Esophagus muscularis mucosa (tissue), 4 donors: ENCODE data around the gene BMP6. TPM values are rescaled to one million over a fixed set of nuclear protein-coding genes. Genes with fewer than 3 reads are reported as not detected.
A peak's percentile ranks its signal among the peaks of the same experiment; 100 is the strongest.

ENCODE experiments used
- DNase-seq: peaks from one replicate; pipeline ENCODE4 v3.0.0-alpha.2; 2017; ENCODE audit errors: extremely low spot score
- H3K27ac ChIP-seq, 4 donors: fragments of 200-600 bp; sonication (generic); replicated peaks in 1 of 4; 1 replicate in 3 of 4; 2 replicates in 1 of 4; pipeline ENCODE4 v1.5.1; 2016 to 2019; ENCODE audit warnings: mild to moderate bottlenecking in 1 of 4
- H3K27me3 ChIP-seq, 4 donors: fragments of 200-600 bp; sonication (generic); one replicate each; pipeline versions ENCODE4 v1.5.1 to v1.6.0; 2016 to 2019
- H3K36me3 ChIP-seq, 4 donors: fragments of 200-600 bp; sonication (generic); one replicate each; pipeline ENCODE4 v1.5.1; 2016 to 2019
- H3K4me1 ChIP-seq, 4 donors: fragments of 200-600 bp; sonication (generic); one replicate each; pipeline ENCODE4 v1.5.1; 2016 to 2019
- H3K4me3 ChIP-seq, 4 donors: fragments of 200-600 bp; sonication (generic); 1 replicate in 2 of 4; 2 replicates in 2 of 4; pipeline ENCODE4 v1.5.1; 2016 to 2019; ENCODE audit warnings: mild to moderate bottlenecking in 4 of 4, moderate library complexity in 1 of 4
- H3K9me3 ChIP-seq, 4 donors: fragments of 200-600 bp; sonication (generic); 1 replicate in 3 of 4; 2 replicates in 1 of 4; pipeline ENCODE4 v1.5.1; 2016 to 2019
- CTCF ChIP-seq, 3 experiments: fragments of 200-600 bp in 2 of 3; fragments of 450-650 bp in 1 of 3; sonication (generic) in 2 of 3; IDR thresholded peaks; one replicate each; pipeline ENCODE4 v1.5.1; 2017 to 2019; ENCODE audit warnings: antibody characterized with exemption in 3 of 3, mild to moderate bottlenecking in 2 of 3, moderate library complexity in 1 of 3
- EP300 ChIP-seq: sonication (generic); formaldehyde crosslinking; IDR thresholded peaks from one replicate; pipeline ENCODE4 v1.6.1; 2017; ENCODE audit warnings: antibody characterized with exemption
- POLR2A ChIP-seq: fragments of 450-650 bp; IDR thresholded peaks from one replicate; pipeline ENCODE4 v1.6.1; 2017; ENCODE audit warnings: antibody characterized with exemption, moderate library complexity, mild to moderate bottlenecking, low read depth
- POLR2AphosphoS5 ChIP-seq, 2 donors: sonication (generic); formaldehyde crosslinking; IDR thresholded peaks; one replicate each; pipeline ENCODE4 v1.6.1; 2017; ENCODE audit warnings: antibody characterized with exemption in 2 of 2
- WGBS: methylation state at CpG from one replicate; pipeline ENCODE4 v1.1.5; 2018; 5-methylcytosine and 5-hydroxymethylcytosine counted together
- intact Hi-C: fragments of 100-400 bp; cut with DNase I; formaldehyde crosslinking; loops from one replicate; pipeline ENCODE4 v1.15.1; 2023
- total RNA-seq, 4 donors: library from RNA; depleted of rRNA; stranded (reverse); fragments of >200 nt; gene quantifications; one replicate each; pipeline versions ENCODE4 v1.1.0 to v1.2.1, GENCODE V29; 2016

Gene BMP6
- total RNA-seq, 4 donors from 2014 or later: 5.1 to 10.0 (median 6.9) TPM

GRCh38 chr6:7909323-7910276, 183.7 kb downstream of the BMP6 start:
- Histone ChIP-seq H3K27ac (peak overlapping the region; percentile 66 to 87 (median 80)), H3K4me1 (peaks cover 31 to 34% (median 33%) of the 10 kb centered on the region in 4 donors), H3K9me3 (no peaks in the 10 kb centered on the region), H3K4me3 (peak overlapping the region; percentile 77 to 97 (median 92)), H3K27me3 (no peaks in the 10 kb centered on the region), H3K36me3 (peaks cover 0 to under 1% (median under 1%) of the 10 kb centered on the region in 4 donors)
- no peak for TF ChIP-seq POLR2A
- TF ChIP-seq POLR2AphosphoS5 (IDR thresholded peaks at IDR 0.05): peak in 1 of 2 donors; percentile 9
- WGBS: 7% methylated on average over 34 of the region's 66 CpGs
- DNase-seq: no peak
- intact Hi-C loops: loop anchor here (5.0 kb wide), 3 partner anchors 83 to 153 kb away; partner anchors contain the start of gene BLOC1S5

- Histone ChIP-seq H3K36me3 (no peaks in the 10 kb centered on the region), H3K4me1 (peaks cover 26 to 33% (median 27%) of the 10 kb centered on the region in 4 donors), H3K9me3 (no peaks in the 10 kb centered on the region), H3K27ac (peak overlapping the region; percentile 66 to 87 (median 80)), H3K27me3 (no peaks in the 10 kb centered on the region), H3K4me3 (peak overlapping the region; percentile 77 to 97 (median 92))
- intact Hi-C loops: loop anchor here (5.0 kb wide), 3 partner anchors 82 to 152 kb away; partner anchors contain the start of gene BLOC1S5
- no peak for TF ChIP-seq CTCF (IDR thresholded peaks at IDR 0.05)
- TF ChIP-seq EP300: no peak
- no peak for DNase-seq
- WGBS: no CpG with 5 or more reads among the region's 57 CpGs
These were observed 184.4 kb downstream of the BMP6 start for GRCh38 chr6:7910298-7910653.

GRCh38 chr6:7910654-7911344, 184.9 kb downstream of the BMP6 start, which contains the start of gene TXNDC5:
Gene TXNDC5, minus strand, starts transcription at chr6:7910788. Its CDS starts 12 bp downstream, at chr6:7910776.
- no peak for DNase-seq
- 0% methylated on average over 5 of the region's 75 CpGs for WGBS
- TF ChIP-seq EP300 (no peak), CTCF (IDR thresholded peaks at IDR 0.05) (no peak), POLR2AphosphoS5 (IDR thresholded peaks at IDR 0.05) (peak; percentile 10 to 53)
- Histone ChIP-seq H3K9me3 (no peaks in the 10 kb centered on the region), H3K36me3 (no peaks in the 10 kb centered on the region), H3K4me3 (peak within 1 kb of the TSS; percentile 77 to 97 (median 92)), H3K27me3 (no peaks in the 10 kb centered on the region), H3K27ac (peak within 1 kb of the TSS; percentile 77 to 88 (median 86)), H3K4me1 (peaks cover 23 to 32% (median 25%) of the 10 kb centered on the region in 4 donors)
- intact Hi-C loops: loop anchor here (5.0 kb wide), 3 partner anchors 82 to 152 kb away; partner anchors contain the start of gene BLOC1S5

GRCh38 chr6:7911345-7911725, 185.4 kb downstream of the BMP6 start:
- TF ChIP-seq POLR2AphosphoS5 (IDR thresholded peaks at IDR 0.05): no peak
- no peak for TF ChIP-seq CTCF (IDR thresholded peaks at IDR 0.05)
- no peak for TF ChIP-seq EP300
- no peak for TF ChIP-seq POLR2A
- DNase-seq: no peak

More at GRCh38 chr6:7911345-7911725, 185.4 kb downstream of the BMP6 start:
- H3K27me3 ChIP-seq: no peaks in the 10 kb centered on the region
- H3K9me3 ChIP-seq: no peaks in the 10 kb centered on the region
- 90% methylated on average over 2 of the region's 11 CpGs for WGBS
- peak overlapping the region; percentile 77 to 88 (median 86) for H3K27ac ChIP-seq
- peak overlapping the region; percentile 77 to 97 (median 92) for H3K4me3 ChIP-seq
- H3K4me1 ChIP-seq: peaks cover 23 to 30% (median 25%) of the 10 kb centered on the region in 4 donors
- intact Hi-C loops: loop anchor here (5.0 kb wide), 3 partner anchors 81 to 151 kb away; partner anchors contain the start of gene BLOC1S5
- no peaks in the 10 kb centered on the region for H3K36me3 ChIP-seq
